ENCODE data around the gene TMEM217.

DNA sequence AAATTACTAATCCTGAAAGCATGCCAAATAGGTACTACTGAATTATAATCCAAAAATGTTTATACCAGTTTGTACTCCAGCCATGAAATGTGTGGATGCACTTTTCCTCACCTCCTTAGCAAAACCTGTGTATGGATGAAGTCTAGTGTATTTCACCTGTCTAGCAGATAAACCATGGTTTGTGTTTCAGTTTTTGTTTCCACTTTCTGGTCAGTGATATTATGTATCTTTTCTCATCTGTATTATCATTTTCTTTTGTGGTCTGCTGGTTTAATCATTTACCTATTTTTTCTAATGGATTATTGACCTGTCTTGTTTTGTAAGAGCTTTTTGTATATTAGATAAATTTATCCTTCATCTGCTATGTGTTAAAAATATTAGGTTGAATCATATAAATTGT is 41.0 kb upstream of the TMEM217 start:
- TF ChIP-seq SETDB1 (IDR thresholded peaks at IDR 0.05; ENCODE audit: insufficient read length, low read length) (no peak), ZNF513 (tag by site-specific recombination; IDR thresholded peaks at IDR 0.05) (no peak), CTCF (tag by site-specific recombination; IDR thresholded peaks at IDR 0.05) (no peak), ZNF121 (tag by site-specific recombination; IDR thresholded peaks at IDR 0.05) (no peak), ZNF692 (tag by site-specific recombination; IDR thresholded peaks at IDR 0.05) (no peak), ZNF558 (tag by site-specific recombination; IDR thresholded peaks at IDR 0.05) (no peak), ZNF24 (tag by site-specific recombination; IDR thresholded peaks at IDR 0.05) (no peak), GLI2 (tag by site-specific recombination; IDR thresholded peaks at IDR 0.05; ENCODE audit: borderline replicate concordance, low read depth) (no peak), ZNF596 (tag by site-specific recombination; IDR thresholded peaks at IDR 0.05) (no peak)
- TF ChIP-seq, protein P1, sequence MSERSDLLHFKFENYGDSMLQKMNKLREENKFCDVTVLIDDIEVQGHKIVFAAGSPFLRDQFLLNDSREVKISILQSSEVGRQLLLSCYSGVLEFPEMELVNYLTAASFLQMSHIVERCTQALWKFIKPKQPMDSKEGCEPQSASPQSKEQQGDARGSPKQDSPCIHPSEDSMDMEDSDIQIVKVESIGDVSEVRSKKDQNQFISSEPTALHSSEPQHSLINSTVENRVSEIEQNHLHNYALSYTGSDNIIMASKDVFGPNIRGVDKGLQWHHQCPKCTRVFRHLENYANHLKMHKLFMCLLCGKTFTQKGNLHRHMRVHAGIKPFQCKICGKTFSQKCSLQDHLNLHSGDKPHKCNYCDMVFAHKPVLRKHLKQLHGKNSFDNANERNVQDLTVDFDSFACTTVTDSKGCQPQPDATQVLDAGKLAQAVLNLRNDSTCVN (tag by site-specific recombination; optimal IDR thresholded peaks at IDR 0.05): no peak
- TF ChIP-seq, protein P2, sequence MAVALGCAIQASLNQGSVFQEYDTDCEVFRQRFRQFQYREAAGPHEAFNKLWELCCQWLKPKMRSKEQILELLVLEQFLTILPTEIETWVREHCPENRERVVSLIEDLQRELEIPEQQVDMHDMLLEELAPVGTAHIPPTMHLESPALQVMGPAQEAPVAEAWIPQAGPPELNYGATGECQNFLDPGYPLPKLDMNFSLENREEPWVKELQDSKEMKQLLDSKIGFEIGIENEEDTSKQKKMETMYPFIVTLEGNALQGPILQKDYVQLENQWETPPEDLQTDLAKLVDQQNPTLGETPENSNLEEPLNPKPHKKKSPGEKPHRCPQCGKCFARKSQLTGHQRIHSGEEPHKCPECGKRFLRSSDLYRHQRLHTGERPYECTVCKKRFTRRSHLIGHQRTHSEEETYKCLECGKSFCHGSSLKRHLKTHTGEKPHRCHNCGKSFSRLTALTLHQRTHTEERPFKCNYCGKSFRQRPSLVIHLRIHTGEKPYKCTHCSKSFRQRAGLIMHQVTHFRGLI (tag by site-specific recombination; IDR thresholded peaks at IDR 0.05): no peak
